Ureter (tissue), 1 donor: ENCODE data around the gene CBX4. TPM values are rescaled to one million over a fixed set of nuclear protein-coding genes. Genes with fewer than 3 reads are reported as not detected.

Experiments used
- DNase-seq: peaks from one replicate; pipeline ENCODE4 v3.0.0-alpha.2; 2020; ENCODE audit warnings: low spot score
- total RNA-seq: library from RNA; stranded (reverse); gene quantifications from one replicate; pipeline ENCODE4 v1.2.4, GENCODE V29; 2023
- donor health status: DM: yes; HTN: yes; CAD: no.

The CBX4 gene
- 36.7 TPM for total RNA-seq

- peak; percentile 96 for DNase-seq
These were observed at the start of gene CBX4 for GRCh38 chr17:79839356-79840268. Gene CBX4 (minus strand): TSS chr17:79839440. CDS start chr17:79839251, 189 bp downstream.

DNA sequence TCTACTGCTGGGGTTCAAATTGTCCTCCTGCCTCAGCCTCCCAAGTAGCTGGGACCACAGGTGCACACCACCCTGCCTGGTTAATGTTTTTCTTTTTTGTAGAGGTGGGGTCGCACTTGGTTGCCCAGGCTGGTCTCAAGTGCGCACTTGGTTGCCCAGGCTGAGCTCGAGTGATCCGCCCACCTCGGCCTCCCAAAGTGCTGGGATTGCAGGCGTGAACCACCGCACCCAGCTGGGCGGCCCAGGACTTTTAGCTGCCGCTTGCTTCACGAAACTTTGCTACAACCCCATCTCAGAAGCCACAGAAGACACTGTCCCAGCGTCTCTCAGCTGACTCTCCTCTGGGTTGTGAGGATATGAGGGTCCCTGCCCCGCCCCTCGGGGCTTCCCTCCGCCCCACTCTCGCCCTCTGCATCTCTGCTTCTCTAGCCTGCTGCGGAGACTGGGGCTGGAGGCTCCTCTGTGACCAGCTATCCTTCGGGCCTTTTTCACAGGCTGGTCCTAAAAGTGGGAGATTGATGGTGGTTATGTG, 48.8 kb upstream of the CBX4 start:
- DNase-seq: no peak

DNA sequence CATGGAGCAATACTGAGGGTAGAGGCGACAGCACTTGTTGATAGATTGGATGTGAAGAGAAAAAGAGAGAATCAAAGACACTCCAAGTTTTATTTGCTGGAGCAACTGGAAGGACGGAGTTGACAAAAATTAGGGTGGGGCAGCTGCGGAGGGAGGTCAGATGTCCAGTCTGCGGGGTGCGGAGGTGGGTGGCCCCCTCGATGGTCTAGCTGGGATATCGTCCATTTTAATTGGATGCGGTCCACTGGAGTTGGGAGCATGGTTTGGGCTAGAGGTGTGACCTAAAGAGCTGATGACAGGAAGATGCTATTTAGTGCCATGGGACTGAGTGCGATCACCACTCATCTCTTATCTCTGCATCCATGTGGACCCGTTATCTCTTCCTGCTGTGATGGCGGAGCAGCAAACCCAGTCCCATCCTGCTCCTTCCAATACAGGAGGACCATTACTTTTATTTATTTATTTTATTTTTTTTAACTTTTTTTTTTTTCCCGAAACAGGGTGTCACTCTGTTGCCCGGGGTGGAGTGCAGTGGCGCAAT, 48.3 kb upstream of the CBX4 start:
- DNase-seq: no peak

- no peak for DNase-seq
These were observed 44.0 kb upstream of the CBX4 start for GRCh38 chr17:79883202-79883601.

DNA sequence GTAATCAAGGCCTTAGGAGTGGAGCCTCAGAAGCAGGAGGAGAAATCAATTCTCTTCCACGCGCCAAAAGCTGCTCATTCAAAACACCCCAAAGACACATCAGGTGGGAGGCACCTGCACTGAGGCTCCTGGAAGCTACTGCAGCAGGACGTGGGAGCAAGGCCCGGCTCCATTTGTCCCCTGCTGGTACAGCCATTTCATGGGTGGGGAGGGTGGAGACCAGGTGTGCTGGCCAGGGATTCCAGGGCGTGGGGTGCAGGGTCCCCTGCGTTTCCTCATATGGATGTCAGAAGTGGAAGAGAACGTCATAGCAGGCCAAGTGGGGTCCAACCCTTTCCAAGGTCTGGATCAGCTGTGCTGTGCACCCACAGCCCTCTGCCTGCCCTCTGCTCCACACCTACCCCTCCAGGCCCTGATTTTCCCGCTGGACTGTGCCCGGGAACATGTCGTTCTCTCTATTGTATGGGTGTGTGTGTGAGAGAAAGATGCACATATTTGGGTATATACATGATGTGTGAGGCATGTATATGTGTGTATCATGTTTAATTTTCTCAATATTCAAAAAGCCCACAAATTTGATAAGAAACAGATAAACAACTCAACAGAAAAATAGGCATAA, 39.2 kb upstream of the CBX4 start:
- no peak for DNase-seq

DNA sequence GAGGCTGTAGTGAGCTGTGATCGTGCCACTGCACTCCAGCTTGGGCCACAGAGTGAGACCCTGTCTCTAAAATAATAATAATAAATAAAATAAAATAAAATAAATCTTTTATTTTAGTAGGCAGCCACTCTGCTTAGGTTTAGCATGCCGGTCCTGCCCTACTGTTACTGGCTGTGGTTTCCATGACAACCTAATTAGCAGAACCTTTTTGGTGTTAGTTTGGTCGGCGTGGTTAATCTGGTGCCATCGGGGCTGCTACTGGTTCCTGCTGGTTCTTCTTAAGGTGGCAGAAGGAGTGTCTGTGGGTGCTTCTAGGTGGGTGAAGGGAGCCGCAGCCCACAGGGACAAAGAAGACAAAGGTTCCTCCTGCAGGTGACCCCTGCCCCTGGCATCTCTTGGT, 37.8 kb upstream of the CBX4 start:
- DNase-seq: no peak

- no peak for DNase-seq
These were observed 36.3 kb upstream of the CBX4 start for GRCh38 chr17:79875511-79875910.

- DNase-seq: no peak
These were observed 35.2 kb upstream of the CBX4 start for GRCh38 chr17:79874329-79874981.

- no peak for DNase-seq
These were observed 34.3 kb upstream of the CBX4 start for GRCh38 chr17:79873583-79873982.

DNA sequence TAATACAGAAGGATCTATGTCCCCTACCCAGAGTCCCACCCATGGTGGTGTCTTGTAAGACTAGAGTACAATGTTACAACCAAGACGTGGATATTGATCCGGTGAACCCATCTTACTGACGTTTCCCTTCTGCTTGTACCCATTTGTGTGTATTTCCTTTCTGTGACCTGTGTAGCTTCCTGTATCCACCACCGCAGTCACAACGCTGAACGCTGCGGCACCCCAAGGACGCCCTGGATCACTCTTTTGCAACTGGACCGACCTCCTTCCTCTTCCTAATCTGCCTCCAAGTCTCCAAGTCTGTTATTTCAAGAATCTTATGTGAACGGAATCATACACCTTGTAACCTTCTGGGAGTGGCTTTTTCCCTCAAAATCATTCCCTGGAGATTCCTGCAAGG, 33.5 kb upstream of the CBX4 start:
- no peak for DNase-seq

DNA sequence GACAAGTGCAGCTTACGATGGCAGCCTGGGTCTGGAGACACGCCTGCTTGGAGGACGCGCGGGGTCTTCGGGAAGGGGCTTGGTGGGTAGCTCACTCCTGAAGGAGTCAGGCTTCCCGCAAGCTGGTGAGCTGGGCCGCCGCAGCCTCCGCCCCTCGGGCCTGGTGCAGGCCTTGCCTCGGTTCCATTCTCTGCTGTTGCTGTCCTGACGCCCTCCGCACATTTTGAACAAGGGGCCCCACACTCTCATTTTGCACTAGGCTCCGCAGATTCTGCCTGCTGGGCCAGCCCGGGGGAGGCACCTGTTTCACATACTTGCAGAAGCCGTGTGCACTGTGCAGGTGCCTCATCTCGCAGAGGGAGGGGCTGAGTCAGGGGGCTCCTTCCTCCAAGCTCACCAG, 31.9 kb upstream of the CBX4 start:
- no peak for DNase-seq

- DNase-seq: no peak
These were observed 31.3 kb upstream of the CBX4 start for GRCh38 chr17:79870540-79870939.

GRCh38 chr17:79866791-79867518, 27.7 kb upstream of the CBX4 start:
- DNase-seq: no peak

GRCh38 chr17:79865351-79866210, 26.3 kb upstream of the CBX4 start:
- DNase-seq: no peak

- no peak for DNase-seq
These were observed 25.5 kb upstream of the CBX4 start for GRCh38 chr17:79864617-79865250.

- DNase-seq: no peak
These were observed 24.9 kb upstream of the CBX4 start for GRCh38 chr17:79864147-79864546.

- no peak for DNase-seq
These were observed 23.7 kb upstream of the CBX4 start for GRCh38 chr17:79862771-79863440.

GRCh38 chr17:79862238-79862637, 23.0 kb upstream of the CBX4 start:
- no peak for DNase-seq

DNA sequence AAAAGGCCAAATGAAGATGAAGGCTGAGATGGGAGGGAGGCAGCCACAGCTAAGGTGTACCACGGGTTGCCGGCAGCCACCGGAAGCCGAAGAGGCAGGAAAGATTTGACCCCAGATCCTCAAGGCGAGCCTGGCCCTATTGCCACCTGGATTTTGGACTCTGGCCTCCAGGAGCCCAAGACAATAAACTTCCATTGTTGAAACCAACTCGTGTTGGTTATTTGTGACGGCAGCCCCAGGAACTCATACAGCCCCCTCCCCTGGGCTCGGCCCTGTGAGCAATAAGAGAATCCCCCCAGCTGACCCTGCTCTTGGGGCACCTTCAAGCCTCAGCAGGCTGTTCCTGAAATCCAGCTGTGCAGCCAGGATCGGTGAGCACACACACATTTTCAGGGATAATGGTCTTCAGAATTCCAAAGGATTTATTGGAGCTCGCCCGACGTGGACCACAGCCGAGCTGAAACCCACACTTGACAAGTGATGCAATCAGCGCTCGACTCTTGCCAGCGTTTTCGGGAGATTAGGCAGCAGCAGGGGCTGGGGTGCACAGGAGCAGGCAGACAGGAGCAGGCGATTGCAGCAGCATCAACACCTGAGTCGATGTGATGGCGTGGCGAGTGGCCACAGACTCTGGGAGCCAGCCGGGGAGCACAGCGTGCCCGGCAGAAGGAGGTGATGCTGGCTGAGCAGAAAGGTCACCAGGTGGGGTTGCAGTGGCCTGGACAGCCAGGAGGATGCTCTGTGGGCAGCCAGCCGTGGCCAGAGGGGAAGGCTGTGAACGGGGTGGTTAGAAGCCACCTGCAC, 22.4 kb upstream of the CBX4 start:
- DNase-seq: no peak
